RWPE2 (cell line): ENCODE results near the gene WDTC1.
"Not testable (repeated sequence)": the region's sequence is repeated elsewhere in the genome, so short reads cannot be mapped to it uniquely, and the experiment has no call there.

ENCODE experiments used
- ATAC-seq: fragments of 200-7000 bp; cut with Tn5 transposase; 3 replicates; pipeline ENCODE4 v1.9.1; 2021; ENCODE audit warnings: low read depth
- DNase-seq: peaks from one replicate; pipeline ENCODE4 v3.0.0-alpha.2; 2020; ENCODE audit warnings: low spot score
- H3K27ac ChIP-seq: fragments of 450-650 bp; 2 replicates; pipeline ENCODE4 v1.5.1; 2017; ENCODE audit warnings: mild to moderate bottlenecking; ENCODE audit not compliant: poor library complexity, severe bottlenecking
- H3K27me3 ChIP-seq: fragments of 250-450 bp; sonication (Bioruptor Pico); 2 replicates; pipeline ENCODE4 v1.5.1; 2021; ENCODE audit warnings: mild to moderate bottlenecking, moderate library complexity; ENCODE audit not compliant: insufficient read depth, poor library complexity, severe bottlenecking
- H3K36me3 ChIP-seq: fragments of 250-450 bp; sonication (Bioruptor Pico); 2 replicates; pipeline ENCODE4 v1.5.1; 2020; ENCODE audit warnings: low read depth, mild to moderate bottlenecking, moderate library complexity
- H3K4me1 ChIP-seq: fragments of 250-450 bp; sonication (Bioruptor Pico); 2 replicates; pipeline ENCODE4 v1.5.1; 2021; ENCODE audit warnings: mild to moderate bottlenecking, moderate library complexity; ENCODE audit not compliant: insufficient read depth, poor library complexity, severe bottlenecking
- H3K4me3 ChIP-seq: fragments of 250-450 bp; sonication (Bioruptor Pico); 2 replicates; pipeline ENCODE4 v1.5.1; 2021; ENCODE audit warnings: mild to moderate bottlenecking, moderate library complexity; ENCODE audit not compliant: severe bottlenecking
- H3K9me3 ChIP-seq: fragments of 250-450 bp; sonication (Bioruptor Pico); 2 replicates; pipeline ENCODE4 v1.5.1; 2021; ENCODE audit warnings: mild to moderate bottlenecking, moderate library complexity; ENCODE audit not compliant: severe bottlenecking
- TF ChIP-seq, protein P1 (sequence below): fragments of 450-650 bp; IDR thresholded peaks from one replicate; pipeline ENCODE4 v1.5.1; 2017; ENCODE audit warnings: mild to moderate bottlenecking, moderate library complexity; ENCODE audit not compliant: poor library complexity, severe bottlenecking

Gene WDTC1

DNA sequence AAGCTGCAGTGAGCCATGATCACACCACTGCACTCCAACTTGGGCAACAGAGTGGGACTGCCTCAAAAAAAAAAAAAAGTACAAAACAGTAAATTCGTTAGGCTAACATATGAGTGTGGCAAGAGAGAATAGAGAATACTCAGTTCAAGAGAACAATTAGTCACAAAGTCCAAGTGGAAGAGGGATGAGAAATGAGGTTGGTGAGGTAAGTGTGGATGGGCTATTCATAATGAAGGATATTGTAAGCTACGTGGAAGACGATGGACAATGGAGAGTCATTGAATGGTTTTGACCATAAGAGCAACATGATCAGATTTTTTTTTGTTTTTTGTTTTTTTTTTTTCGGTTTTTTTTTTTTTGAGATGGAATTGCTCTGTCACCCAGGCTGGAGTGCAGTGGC, 34.8 kb downstream of the WDTC1 start:
- no peak for DNase-seq
- H3K27ac ChIP-seq: no peak overlapping the region
- ATAC-seq: no peak
- no peaks in the 10 kb centered on the region for H3K36me3 ChIP-seq
- H3K9me3 ChIP-seq: no peaks in the 10 kb centered on the region
- no peaks in the 10 kb centered on the region for H3K27me3 ChIP-seq
- H3K4me1 ChIP-seq: no peaks in the 10 kb centered on the region
- no peak overlapping the region for H3K4me3 ChIP-seq
- TF ChIP-seq, protein P1, sequence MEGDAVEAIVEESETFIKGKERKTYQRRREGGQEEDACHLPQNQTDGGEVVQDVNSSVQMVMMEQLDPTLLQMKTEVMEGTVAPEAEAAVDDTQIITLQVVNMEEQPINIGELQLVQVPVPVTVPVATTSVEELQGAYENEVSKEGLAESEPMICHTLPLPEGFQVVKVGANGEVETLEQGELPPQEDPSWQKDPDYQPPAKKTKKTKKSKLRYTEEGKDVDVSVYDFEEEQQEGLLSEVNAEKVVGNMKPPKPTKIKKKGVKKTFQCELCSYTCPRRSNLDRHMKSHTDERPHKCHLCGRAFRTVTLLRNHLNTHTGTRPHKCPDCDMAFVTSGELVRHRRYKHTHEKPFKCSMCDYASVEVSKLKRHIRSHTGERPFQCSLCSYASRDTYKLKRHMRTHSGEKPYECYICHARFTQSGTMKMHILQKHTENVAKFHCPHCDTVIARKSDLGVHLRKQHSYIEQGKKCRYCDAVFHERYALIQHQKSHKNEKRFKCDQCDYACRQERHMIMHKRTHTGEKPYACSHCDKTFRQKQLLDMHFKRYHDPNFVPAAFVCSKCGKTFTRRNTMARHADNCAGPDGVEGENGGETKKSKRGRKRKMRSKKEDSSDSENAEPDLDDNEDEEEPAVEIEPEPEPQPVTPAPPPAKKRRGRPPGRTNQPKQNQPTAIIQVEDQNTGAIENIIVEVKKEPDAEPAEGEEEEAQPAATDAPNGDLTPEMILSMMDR: no peak

DNA sequence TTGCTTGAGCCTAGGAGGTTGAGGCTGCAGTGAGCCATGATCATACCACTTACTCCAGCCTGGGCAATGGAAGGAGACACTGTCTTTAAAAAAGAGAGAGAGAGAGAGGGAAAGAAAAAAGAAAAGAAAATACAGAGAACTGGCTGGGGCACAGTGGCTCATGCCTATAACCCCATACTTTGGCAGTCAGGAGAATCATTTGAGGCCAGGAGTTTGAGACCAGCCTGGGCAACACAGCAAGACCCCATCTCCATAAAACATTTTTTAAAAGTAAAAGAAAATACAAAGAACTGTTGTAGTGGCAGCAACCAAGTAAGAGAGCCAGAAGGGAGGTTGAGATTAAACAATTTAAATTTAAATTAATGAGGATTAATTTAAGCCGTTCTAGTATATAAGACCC, 39.8 kb downstream of the WDTC1 start:
- Histone ChIP-seq H3K9me3 (no peaks in the 10 kb centered on the region), H3K36me3 (no peaks in the 10 kb centered on the region), H3K4me3 (no peak overlapping the region), H3K27me3 (no peaks in the 10 kb centered on the region), H3K4me1 (no peaks in the 10 kb centered on the region), H3K27ac (no peak overlapping the region)
- ATAC-seq (no peak), DNase-seq (no peak)
- TF ChIP-seq, protein P1: no peak

DNA sequence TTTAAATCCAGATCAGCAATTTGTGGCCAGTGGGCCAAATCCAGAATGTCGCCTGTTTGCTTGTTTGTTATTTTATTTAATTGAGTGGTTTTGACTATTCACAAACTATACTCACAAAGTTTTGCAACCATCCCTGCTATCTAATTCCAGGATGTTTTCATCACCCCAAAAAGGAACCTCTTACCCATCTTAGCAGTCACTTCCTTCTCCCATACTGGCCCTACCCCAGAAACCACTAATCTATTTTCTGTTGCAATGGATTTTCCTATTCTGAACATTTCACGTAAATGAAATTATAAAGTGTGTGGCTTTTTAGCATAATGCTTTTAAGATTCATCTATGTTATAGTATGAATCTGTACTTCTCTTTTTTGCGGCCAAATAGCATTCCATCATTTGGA, 41.3 kb downstream of the WDTC1 start:
- ATAC-seq: no peak
- Histone ChIP-seq H3K36me3 (no peaks in the 10 kb centered on the region), H3K4me3 (no peak overlapping the region), H3K27me3 (no peaks in the 10 kb centered on the region), H3K4me1 (no peaks in the 10 kb centered on the region), H3K9me3 (no peaks in the 10 kb centered on the region), H3K27ac (no peak overlapping the region)
- TF ChIP-seq, protein P1: no peak
- DNase-seq: no peak

DNA sequence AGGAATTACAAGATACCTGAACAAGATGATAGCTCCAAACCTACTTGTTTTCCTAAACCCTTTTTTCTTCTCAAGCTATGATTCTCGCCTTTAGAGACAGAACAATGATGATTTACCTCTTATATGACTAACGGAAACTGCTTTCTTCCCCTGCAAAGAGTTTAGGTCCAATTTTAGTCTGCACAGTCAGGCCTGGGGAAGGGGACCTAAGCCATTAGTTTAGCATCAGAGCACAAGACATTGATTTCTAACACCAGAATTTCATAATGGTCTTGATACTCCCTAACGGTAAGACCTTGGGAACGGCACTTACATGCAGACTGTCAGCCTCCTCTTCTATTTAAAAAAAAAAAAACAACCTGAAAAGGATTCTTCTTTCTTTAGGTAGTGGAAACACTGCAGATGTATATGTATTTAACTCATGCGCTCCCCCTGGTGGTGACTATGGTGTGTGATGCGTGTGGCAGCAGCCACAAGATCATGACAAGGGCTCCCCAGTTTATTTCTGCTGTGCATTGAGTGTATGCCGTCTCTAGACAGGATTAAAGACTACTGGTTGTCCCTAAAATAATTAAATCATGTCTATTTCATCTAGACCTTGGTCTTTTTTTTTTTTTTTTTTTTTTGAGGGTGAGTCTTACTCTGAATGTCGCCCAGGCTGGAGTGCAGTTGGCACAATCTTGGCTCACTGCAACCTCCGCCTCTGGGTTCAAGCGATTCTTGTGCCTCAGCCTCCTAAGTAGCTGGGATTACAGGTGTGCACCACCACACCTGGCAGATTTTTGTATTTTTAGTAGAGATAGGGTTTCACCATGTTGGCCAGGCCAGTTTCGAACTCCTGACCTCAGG, 50.2 kb downstream of the WDTC1 start:
- DNase-seq (no peak), ATAC-seq (peak; percentile 73; the same call in 2 of the 3 replicates)
- H3K9me3 ChIP-seq: no peaks in the 10 kb centered on the region
- no peak overlapping the region for H3K27ac ChIP-seq
- H3K4me3 ChIP-seq: no peak overlapping the region
- H3K27me3 ChIP-seq: no peaks in the 10 kb centered on the region
- H3K4me1 ChIP-seq: no peaks in the 10 kb centered on the region
- TF ChIP-seq, protein P1: peak; percentile 91
- peaks cover 4% of the 10 kb centered on the region; the same call in 1 of the 2 replicates for H3K36me3 ChIP-seq

DNA sequence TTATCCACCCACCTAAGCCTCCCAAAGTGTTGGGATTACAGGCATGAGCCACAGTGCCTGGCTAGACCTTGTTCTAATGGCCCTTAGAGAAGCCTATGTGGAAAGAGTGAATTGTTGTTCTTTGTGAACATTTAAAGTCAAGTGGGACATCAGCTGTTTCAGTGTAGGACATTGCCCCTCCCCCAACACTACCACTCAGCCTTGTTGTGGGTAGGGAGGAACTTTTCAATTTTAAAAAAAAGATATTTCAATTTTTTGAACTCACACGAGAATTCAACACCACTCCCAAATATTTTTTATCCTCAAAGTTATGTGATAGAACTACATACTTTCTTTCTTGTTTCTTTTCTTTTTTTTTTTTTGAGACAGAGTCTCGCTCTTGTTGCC, 50.8 kb downstream of the WDTC1 start:
- no peak for ATAC-seq
- TF ChIP-seq, protein P1: no peak
- Histone ChIP-seq H3K27me3 (no peaks in the 10 kb centered on the region), H3K4me1 (no peaks in the 10 kb centered on the region), H3K4me3 (no peak overlapping the region), H3K9me3 (no peaks in the 10 kb centered on the region), H3K27ac (no peak overlapping the region), H3K36me3 (peaks cover 4% of the 10 kb centered on the region; the same call in 1 of the 2 replicates)
- DNase-seq: no peak

DNA sequence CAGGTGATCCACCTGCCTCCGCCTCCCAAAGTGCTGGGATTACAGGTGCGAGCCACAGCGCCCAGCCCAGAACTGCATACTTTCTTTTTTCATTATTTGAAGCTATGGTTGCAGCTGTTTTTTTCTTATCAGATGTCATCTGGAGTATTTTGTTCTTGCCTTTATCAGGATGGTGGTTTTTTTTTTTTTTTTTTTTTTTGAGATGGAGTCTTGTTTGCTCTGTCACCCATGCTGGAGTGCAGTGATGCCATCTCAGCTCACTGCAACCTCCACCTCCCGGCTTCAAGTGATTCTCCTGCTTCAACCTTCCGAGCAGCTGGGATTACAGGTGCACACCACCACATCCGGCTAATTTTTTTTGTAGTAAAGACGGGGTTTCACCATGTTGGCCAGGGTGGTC, 51.4 kb downstream of the WDTC1 start:
- H3K4me3 ChIP-seq, ATAC-seq, H3K4me1 ChIP-seq, DNase-seq, H3K9me3 ChIP-seq, H3K27ac ChIP-seq, H3K36me3 ChIP-seq, H3K27me3 ChIP-seq: not testable (repeated sequence)

GRCh38 chr1:27289125-27289524, 54.7 kb downstream of the WDTC1 start:
- not testable (repeated sequence) for H3K27ac ChIP-seq, H3K9me3 ChIP-seq, DNase-seq, H3K4me3 ChIP-seq, ATAC-seq, H3K4me1 ChIP-seq, H3K27me3 ChIP-seq
- peaks cover 12% of the 10 kb centered on the region; the same call in 1 of the 2 replicates for H3K36me3 ChIP-seq
